Measurements from ENCODE around the gene HCN4.

HCN4 gene

GRCh38 chr15:73322665-73323373 lies 45.9 kb downstream of the HCN4 start:
- DNase-seq (ENCODE audit: low read depth) = no peak
- no peak overlapping the region for H3K4me3 ChIP-seq (ENCODE audit: low read length)
- no peak for TF ChIP-seq CTCF (conservative IDR thresholded peaks at IDR 0.05; ENCODE audit: low read length)

GRCh38 chr15:73321496-73322450 lies 47.0 kb downstream of the HCN4 start:
- no peak overlapping the region for H3K4me3 ChIP-seq (ENCODE audit: low read length)
- DNase-seq (ENCODE audit: low read depth) = no peak
- TF ChIP-seq CTCF (conservative IDR thresholded peaks at IDR 0.05; ENCODE audit: low read length) = no peak

- no peak overlapping the region for H3K4me3 ChIP-seq (ENCODE audit: low read length)
- DNase-seq (ENCODE audit: low read depth) = no peak
- no peak for TF ChIP-seq CTCF (conservative IDR thresholded peaks at IDR 0.05; ENCODE audit: low read length)
Measured at GRCh38 chr15:73320619-73321180, 48.1 kb downstream of the HCN4 start.

- no peak for DNase-seq (ENCODE audit: low read depth)
- no peak overlapping the region for H3K4me3 ChIP-seq (ENCODE audit: low read length)
- TF ChIP-seq CTCF (conservative IDR thresholded peaks at IDR 0.05; ENCODE audit: low read length) = no peak
Measured at GRCh38 chr15:73319460-73320245, 49.1 kb downstream of the HCN4 start.

GRCh38 chr15:73318463-73319351 lies 50.1 kb downstream of the HCN4 start:
- no peak overlapping the region for H3K4me3 ChIP-seq (ENCODE audit: low read length)
- no peak for TF ChIP-seq CTCF (conservative IDR thresholded peaks at IDR 0.05; ENCODE audit: low read length)
- no peak for DNase-seq (ENCODE audit: low read depth)

All from AG10803 (cell line).